Testis (tissue), 2 donors: ENCODE measurements around the gene RHOH.

ENCODE experiments used
- CTCF ChIP-seq, 3 experiments: fragments of 450-650 bp in 2 of 3; fragments of 200-600 bp in 1 of 3; sonication (generic) in 1 of 3; IDR thresholded peaks; one replicate each; pipeline ENCODE4 v1.5.1; 2016 to 2019; ENCODE audit warnings: antibody characterized with exemption in 3 of 3, mild to moderate bottlenecking in 2 of 3, moderate library complexity in 1 of 3
- POLR2A ChIP-seq: fragments of 450-650 bp; IDR thresholded peaks from one replicate; pipeline ENCODE4 v1.6.1; 2017; ENCODE audit warnings: antibody characterized with exemption, mild to moderate bottlenecking, moderate library complexity

GRCh38 chr4:40176602-40177001, 20.2 kb upstream of the RHOH start:
- TF ChIP-seq CTCF (IDR thresholded peaks at IDR 0.05) = no peak
- TF ChIP-seq POLR2A = no peak
